ENCODE data around the gene ZNF557.

The ZNF557 gene

GRCh38 chr19:7130043-7130442 lies 60.5 kb downstream of the ZNF557 start:
- DNase-seq = no peak

DNA sequence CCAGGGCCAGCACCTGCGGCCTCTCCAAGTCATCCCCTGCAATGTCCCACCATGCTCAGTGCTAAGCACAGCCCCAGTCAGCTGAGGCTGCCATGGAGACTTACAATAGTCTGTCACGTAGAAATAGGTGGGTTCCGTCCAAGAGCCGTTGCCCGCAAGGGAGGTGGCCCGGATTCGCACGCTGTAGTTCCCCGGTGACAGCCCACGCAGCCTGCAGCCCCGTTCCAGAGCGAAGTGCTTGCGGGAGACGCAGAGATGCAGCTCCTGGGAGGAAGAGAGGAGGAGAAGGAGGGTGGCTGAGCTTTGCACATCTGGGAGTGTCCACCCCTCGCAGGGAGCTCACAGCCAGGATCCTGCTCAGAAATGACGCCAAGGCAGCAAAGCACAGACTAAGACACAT lies 62.6 kb downstream of the ZNF557 start:
- no peak for DNase-seq

DNA sequence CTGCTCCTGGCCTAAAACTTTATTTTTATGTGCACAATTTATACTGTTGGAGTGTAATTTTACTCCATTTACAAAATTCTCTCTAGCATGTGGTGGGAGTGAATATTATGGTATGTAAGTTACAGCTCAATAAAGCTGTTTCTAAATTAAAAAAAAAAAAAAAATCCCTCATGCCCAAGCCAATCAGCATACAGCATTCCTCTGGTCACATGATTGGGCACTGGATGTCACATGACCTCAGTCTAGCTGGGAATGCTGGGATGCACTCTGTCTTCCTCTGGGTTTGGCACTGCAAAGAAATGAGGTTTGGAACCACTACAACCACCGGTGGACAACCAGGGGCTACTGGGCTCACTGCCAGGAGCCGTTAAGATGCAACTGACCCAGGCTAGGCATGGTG lies 67.6 kb downstream of the ZNF557 start:
- DNase-seq = no peak

Measured in NCI-H1694 (cell line).